Measurements from ENCODE around the gene NPAS3. TPM values are rescaled to one million over a fixed set of nuclear protein-coding genes. Genes with fewer than 3 reads are reported as not detected.

The NPAS3 gene
- total RNA-seq, 4 donors from 2014 or later: 1.5 to 12.3 (median 3.4) TPM

DNA sequence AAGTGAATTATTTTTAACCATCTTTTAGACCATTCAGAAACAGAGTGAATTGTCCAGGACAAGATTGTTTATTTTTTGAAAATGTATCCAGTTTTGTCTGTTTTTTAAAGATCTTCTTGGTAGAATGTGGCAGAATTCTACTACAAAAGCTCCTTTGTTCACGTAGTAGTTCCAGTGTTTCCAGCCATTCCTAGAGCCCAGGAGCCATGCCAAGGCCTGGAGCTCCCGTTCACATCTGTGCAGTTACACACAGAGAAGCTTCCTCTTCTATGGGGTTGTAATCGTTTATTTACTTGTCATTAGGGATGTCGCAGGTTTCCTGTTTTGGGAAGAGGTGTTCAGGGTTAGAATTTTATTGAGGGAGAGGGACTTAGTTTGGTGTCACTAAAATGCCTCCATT, 409.8 kb downstream of the NPAS3 start:
- TF ChIP-seq EP300 (IDR thresholded peaks at IDR 0.05) (no peak), POLR2A (IDR thresholded peaks at IDR 0.05) (no peak)
- TF ChIP-seq, protein P1, sequence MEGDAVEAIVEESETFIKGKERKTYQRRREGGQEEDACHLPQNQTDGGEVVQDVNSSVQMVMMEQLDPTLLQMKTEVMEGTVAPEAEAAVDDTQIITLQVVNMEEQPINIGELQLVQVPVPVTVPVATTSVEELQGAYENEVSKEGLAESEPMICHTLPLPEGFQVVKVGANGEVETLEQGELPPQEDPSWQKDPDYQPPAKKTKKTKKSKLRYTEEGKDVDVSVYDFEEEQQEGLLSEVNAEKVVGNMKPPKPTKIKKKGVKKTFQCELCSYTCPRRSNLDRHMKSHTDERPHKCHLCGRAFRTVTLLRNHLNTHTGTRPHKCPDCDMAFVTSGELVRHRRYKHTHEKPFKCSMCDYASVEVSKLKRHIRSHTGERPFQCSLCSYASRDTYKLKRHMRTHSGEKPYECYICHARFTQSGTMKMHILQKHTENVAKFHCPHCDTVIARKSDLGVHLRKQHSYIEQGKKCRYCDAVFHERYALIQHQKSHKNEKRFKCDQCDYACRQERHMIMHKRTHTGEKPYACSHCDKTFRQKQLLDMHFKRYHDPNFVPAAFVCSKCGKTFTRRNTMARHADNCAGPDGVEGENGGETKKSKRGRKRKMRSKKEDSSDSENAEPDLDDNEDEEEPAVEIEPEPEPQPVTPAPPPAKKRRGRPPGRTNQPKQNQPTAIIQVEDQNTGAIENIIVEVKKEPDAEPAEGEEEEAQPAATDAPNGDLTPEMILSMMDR (IDR thresholded peaks at IDR 0.05): no peak
- Histone ChIP-seq H3K36me3 (no peaks in the 10 kb centered on the region), H3K4me1 (peaks cover 0 to 7% (median 0%) of the 10 kb centered on the region in 4 donors), H3K27ac (no peak overlapping the region), H3K4me3 (no peak overlapping the region), H3K27me3 (no peaks in the 10 kb centered on the region), H3K9me3 (no peaks in the 10 kb centered on the region)
- 30 to 39% methylated on average over 4 of the region's 4 CpGs for WGBS, 2 donors
- DNase-seq (ENCODE audit: low spot score in 2 of 2): no peak

DNA sequence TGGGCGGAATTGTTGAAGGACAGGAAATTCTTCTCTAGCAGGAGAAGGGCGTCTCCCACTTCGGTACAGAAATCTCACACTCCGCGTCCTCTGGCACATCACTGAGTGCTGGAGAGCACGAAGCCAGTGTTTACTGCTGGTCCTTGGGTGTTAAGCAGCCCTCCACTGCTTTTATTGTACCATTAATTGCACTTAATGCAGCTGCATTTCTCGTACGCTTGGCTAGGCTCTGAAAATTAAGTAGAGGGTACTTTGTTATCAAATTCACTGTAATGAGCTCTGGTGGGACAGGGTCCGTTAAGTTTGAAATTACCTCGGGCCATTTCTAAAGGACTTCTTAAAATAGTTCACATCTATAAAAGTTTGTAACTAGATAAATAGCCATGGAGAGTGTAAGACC, 411.2 kb downstream of the NPAS3 start:
- no peaks in the 10 kb centered on the region for H3K36me3 ChIP-seq
- H3K4me3 ChIP-seq: no peak overlapping the region
- peaks cover 0 to 7% (median 0%) of the 10 kb centered on the region in 4 donors for H3K4me1 ChIP-seq
- WGBS, 2 donors: 83 to 88% methylated on average over 10 of the region's 10 CpGs
- H3K27me3 ChIP-seq: no peaks in the 10 kb centered on the region
- no peak for DNase-seq (ENCODE audit: low spot score in 2 of 2)
- H3K27ac ChIP-seq: no peak overlapping the region
- no peaks in the 10 kb centered on the region for H3K9me3 ChIP-seq
- TF ChIP-seq EP300 (IDR thresholded peaks at IDR 0.05) (no peak), POLR2A (IDR thresholded peaks at IDR 0.05) (no peak)
- TF ChIP-seq, protein P1 (IDR thresholded peaks at IDR 0.05): no peak

DNA sequence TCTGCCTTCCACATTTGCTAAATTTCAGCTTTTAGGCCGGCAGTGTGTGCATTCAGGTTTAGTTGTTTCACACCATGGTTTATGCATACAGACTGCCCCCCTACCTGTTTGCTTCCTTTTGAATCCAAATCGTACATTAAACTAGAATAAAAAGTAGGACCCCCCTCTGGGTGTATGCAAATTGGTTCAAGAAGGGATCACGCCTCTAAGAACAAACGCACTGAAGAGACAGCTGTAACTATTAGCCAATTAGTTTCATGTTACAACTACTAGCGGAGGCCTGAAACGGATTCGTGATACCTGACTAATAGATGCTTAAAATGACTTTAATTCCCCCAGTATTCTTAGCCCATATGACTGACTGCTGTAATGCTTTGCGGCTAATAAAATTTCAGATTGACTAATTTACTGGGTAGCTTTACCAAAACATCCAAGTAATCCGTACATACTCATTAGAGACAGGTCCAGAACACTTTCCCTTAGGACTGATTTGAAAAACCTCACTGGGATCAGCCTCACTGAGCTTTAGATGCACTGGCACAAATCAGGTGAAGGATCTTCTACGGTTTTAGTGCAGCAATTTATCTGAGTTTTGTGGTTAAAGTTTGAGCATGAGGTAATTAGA, 411.8 kb downstream of the NPAS3 start:
- Histone ChIP-seq H3K27ac (no peak overlapping the region), H3K9me3 (no peaks in the 10 kb centered on the region), H3K27me3 (no peaks in the 10 kb centered on the region), H3K36me3 (no peaks in the 10 kb centered on the region), H3K4me1 (peaks cover 0 to 7% (median 0%) of the 10 kb centered on the region in 4 donors), H3K4me3 (no peak overlapping the region)
- TF ChIP-seq, protein P1 (IDR thresholded peaks at IDR 0.05): no peak
- TF ChIP-seq EP300 (IDR thresholded peaks at IDR 0.05) (no peak), POLR2A (IDR thresholded peaks at IDR 0.05) (no peak)
- DNase-seq (ENCODE audit: low spot score in 2 of 2): no peak
- 86 to 91% methylated on average over 10 of the region's 10 CpGs for WGBS, 2 donors

DNA sequence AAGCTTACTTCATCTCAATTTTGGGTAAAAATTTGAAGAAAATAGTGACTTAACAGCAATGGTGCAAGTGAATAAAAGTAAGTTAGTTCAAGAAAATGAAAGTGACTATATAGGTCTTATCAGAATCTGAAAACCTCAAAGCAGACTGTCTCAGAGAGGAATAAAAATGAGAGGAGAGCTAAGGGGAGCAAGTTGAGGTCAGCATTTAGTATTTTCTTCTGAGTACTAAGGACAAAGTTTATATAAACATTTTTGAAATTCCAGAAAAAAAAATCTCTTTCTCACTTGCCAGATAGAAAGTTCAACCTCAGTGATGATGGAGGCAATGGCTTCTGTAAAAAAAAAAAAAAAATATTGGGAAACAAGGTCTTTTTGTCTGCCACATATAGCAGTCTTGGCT, 414.1 kb downstream of the NPAS3 start:
- no peaks in the 10 kb centered on the region for H3K36me3 ChIP-seq
- H3K27ac ChIP-seq: no peak overlapping the region
- H3K4me3 ChIP-seq: no peak overlapping the region
- peaks cover 0 to 7% (median 0%) of the 10 kb centered on the region in 4 donors for H3K4me1 ChIP-seq
- no peak for DNase-seq (ENCODE audit: low spot score in 2 of 2)
- no peaks in the 10 kb centered on the region for H3K27me3 ChIP-seq
- H3K9me3 ChIP-seq: no peaks in the 10 kb centered on the region
- TF ChIP-seq EP300 (IDR thresholded peaks at IDR 0.05): no peak
- no peak for TF ChIP-seq POLR2A (IDR thresholded peaks at IDR 0.05)
- TF ChIP-seq, protein P1 (IDR thresholded peaks at IDR 0.05): no peak

DNA sequence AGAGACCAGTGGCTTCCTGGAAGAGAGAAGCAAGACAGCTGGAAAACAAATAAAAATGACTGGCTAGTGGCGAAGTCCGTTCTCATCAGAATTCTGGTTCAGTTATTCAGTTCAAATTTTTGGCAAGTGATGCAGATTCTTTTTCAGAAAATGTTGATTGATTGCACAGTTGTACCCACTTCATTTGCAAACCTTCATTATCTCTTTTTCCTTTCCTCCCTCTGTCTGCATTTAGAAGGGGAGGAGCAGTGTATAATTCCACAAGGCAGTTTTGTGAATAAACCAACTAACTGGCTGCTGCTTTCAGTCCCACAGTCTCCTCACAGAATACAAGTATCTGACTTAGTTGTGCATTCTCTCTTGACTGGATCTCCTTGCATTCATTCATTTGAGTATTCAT, 417.5 kb downstream of the NPAS3 start:
- no peak overlapping the region for H3K27ac ChIP-seq
- peaks cover 0 to 7% (median 0%) of the 10 kb centered on the region in 4 donors for H3K4me1 ChIP-seq
- DNase-seq (ENCODE audit: low spot score in 2 of 2): no peak
- no peaks in the 10 kb centered on the region for H3K9me3 ChIP-seq
- WGBS, 2 donors: 46 to 47% methylated on average over 2 of the region's 2 CpGs
- no peaks in the 10 kb centered on the region for H3K36me3 ChIP-seq
- TF ChIP-seq, protein P1 (IDR thresholded peaks at IDR 0.05): no peak
- no peaks in the 10 kb centered on the region for H3K27me3 ChIP-seq
- no peak overlapping the region for H3K4me3 ChIP-seq

Measured in tibial nerve (tissue), 4 donors.